ENCODE results near the gene SBSN.

SBSN gene

DNA sequence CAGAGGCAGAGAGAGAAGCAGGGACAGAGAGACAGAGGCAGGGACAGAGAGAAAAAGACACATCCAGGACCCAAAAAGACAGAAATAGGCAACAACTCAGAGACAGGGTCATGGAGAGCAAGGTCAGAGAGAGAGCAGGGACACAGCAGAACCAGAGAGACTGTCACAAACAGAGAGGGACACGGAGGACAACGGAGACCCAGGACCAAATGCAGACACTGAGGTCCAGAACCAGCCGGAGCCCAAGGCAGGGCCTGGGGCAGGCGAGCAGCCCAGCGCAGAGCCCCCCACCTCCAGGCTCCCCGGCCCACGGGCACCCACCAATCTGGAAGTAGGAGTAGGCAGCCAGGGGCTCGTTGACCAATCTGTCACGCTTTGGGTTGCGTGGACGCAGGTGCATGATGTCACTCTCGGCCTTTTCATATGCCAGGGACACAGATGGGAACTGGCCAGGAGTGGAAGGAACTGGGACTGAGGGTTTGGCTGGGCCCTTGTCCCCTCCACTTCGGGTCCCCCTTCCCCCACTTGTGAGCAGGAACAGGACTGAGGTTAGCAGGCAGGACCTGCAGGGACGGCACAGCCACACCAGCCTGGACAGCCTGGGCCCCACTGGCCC, 25.4 kb upstream of the SBSN start:
- no peak for DNase-seq

- no peak for DNase-seq
These were observed 24.6 kb upstream of the SBSN start for GRCh38 chr19:35552534-35553384.

DNA sequence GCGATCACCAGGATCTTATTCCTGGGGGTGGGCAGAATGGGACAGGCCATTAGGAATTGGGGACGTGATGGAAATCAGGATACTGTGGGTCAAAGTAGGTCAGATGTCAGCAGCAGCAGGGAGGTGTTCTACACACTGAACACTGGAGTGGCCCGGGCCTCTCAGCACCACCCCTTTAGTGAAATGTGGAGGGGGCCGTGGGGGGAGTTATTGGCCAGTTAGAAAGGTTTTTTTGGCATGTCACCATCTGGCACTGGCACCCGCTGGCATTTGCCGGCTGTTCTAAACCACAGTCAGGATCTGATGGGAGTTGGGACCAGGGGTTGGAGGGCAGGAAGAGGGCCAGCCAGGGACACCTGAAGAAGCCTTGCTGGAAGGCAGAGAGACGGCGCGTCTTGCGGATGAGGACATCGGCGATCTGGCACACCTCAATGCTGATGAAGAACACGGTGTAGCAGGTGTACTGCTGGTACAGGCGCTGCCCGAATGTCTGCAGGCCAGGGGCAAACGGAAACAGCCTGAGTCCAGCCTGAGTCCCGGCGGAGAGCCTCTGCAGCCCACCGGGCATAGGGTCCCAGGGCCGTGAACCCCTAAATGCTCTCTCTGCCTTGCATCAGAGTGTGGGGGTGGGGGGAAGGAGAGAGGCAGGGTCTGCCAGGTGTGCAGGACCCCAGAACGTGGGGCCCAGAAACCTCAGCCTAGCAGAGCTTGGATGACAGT, 23.1 kb upstream of the SBSN start:
- no peak for DNase-seq

- no peak for DNase-seq
These were observed 21.9 kb upstream of the SBSN start for GRCh38 chr19:35549879-35550523.

DNA sequence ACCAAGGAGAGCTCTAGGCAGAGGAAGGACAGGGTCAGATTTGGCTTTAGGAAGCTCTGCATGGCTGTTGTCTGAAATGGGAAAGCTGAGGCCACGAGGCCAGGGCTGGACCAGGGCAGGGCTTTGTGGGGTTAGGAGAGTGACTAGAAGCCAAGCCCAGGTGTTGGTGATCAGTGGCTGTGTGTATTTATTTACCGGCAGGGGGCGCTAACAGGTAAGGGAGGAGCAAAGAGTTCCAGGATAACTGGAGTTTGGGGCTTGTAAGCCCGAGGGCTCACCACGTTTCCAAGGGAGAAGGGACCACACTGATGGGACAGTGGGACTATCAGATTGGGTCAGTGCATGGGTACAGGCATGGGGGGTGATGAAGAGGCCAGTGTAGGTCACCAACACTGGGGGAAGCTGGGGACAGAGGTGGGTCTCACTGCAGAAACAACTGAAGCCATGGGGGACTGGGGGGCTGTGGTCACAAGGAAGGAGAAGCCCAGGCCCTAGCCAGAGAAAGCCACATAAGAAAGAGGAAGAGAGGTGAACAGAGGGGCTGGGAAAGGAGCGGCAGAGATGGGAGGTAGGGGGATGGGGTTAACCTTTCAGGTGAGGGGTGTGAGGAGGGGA, 21.2 kb upstream of the SBSN start:
- peak; percentile 44 for DNase-seq

- no peak for DNase-seq
These were observed 18.4 kb upstream of the SBSN start for GRCh38 chr19:35546532-35546931.

- no peak for DNase-seq
These were observed 17.8 kb upstream of the SBSN start for GRCh38 chr19:35545855-35546381.

- peak; percentile 76 for DNase-seq
These were observed 17.1 kb upstream of the SBSN start, which contains the start of gene TMEM147 for GRCh38 chr19:35545001-35545854. Gene TMEM147 (plus strand): TSS chr19:35545626. CDS start chr19:35545740, 114 bp downstream.

DNA sequence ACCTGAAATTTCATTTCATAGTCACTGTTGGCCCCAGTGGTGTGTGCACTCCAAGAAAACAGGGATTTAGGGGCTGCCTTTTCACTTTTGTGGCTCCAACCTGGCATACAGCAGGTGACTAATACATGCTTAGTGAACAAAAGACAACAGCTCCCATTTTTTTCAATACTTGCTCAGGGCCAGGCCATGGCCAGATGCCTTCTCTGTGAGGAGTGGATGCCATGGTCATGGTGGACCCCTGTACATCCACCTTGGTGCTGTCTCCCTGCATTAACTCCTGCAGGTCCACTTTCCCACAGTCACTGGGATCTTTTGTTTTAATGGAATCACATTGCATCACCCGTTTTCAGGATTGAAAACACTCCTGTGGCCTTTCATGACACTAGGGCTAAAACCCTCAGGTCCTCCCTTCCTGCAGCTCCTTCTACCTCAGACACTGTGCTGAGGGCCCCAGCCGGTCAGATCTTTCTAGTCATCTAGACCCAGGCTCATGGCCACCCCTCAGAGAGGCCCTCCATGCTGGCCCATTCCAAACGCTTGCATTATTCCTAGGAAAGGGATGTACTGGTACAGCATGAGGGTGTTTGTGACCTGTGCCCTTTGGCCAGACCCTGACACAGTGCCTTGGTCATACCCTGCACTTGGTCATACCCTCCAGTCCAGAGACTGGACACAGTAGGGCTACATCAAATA, 16.1 kb upstream of the SBSN start:
- no peak for DNase-seq

DNA sequence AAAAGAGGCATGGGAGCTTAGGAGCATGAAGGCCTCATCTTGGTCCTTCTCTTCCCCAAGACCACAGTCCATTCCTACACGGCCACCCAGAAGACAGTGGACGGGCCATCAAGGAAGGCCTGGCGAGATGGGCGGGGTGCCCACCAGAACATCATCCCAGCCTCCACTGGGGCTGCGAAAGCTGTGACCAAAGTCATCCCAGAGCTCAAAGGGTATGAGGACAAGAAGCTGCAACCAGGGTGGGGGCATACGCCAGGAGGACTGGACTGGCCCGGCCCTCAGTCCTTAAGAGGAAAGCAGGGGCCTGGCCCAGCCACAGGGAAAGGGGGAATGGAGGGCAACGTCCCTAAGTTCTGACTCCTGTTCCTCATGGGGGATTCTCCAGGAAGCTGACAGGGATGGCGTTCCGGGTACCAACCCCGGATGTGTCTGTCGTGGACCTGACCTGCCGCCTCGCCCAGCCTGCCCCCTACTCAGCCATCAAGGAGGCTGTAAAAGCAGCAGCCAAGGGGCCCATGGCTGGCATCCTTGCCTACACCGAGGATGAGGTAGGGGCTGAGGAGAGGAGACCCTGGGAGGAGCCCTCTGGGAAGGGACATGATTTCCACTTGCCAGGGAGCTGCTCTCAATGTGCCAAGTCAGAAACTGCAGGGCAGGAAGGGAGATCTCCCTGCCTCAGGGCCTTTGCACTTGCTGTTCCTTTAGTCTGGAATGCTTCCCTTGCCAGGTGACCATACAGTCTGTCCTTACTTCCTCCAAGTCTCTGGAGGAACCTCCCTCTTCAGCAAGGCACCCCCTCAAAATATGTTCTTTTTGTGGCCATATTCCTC, 15.4 kb upstream of the SBSN start:
- no peak for DNase-seq

GRCh38 chr19:35542209-35542608, 14.1 kb upstream of the SBSN start:
- no peak for DNase-seq

GRCh38 chr19:35540356-35540927, 12.3 kb upstream of the SBSN start:
- DNase-seq = no peak

DNA sequence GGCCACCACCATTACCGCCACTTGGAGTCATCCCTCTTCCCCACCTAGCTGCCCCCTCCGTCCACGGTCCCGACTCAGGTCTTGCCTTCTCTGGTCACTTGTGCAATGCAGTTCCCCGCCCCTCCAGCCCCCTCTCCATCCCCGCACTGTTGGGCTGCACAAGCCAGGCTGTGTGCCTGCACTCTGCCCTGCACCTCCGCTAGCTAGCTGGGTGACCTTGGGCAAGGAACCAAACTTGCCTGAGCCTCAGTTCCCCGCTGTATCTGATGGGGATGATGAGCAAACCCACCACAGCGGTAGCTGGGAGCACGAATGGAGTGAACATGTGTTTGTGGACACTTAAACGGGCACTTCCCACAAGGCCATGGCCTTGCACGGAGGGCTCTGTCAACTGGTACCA, 11.7 kb upstream of the SBSN start:
- no peak for DNase-seq

DNA sequence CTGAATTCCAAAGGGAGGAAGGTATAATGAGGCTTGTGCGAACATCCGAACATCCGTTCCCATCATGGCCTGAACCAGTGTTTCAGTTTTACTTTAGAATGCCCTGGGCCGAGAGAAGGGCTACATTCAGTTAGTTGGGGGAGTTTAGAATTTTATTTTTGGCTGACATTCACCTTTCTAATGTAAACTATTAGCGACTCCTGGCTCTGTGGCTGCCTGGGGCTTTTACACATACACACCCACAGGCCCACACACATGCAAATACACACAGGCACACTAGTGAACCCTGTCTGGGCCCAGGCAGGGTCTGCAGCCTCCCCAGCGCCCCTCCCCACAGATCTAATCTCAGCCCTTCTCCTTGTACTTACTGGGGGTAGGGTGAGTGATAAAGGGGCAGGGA, 11.2 kb upstream of the SBSN start:
- DNase-seq = no peak

GRCh38 chr19:35534803-35535480, 6.8 kb upstream of the SBSN start:
- DNase-seq = no peak

GRCh38 chr19:35533822-35534392, 5.8 kb upstream of the SBSN start:
- peak; percentile 1 for DNase-seq

DNA sequence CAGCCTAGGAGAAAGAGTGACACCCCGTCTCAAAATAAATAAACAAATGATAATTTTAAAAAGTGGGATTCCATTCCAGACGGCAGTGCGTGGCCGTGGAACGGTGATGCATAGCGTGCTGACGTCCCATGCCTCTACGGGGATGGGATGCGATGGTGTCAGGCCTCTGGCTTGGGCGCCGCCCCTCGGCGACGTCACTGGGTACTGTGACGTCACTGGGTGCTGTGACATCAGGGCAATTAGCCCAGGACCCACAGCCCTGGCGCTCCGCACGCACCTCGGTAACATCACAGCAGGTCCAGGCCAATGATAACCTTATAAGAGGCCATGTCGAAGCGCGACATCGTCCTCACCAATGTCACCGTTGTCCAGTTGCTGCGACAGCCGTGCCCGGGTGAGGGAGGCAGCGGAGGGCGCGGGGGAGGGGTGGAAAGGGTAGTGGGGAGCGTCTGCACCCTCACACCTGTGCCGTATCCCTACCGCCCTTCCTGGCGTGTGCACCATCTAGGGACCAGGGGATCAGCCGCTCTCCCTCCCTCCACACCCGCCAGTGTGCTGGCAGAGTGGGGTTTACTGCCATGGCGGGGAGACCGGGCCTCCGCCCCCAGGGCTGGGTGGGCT, 5.2 kb upstream of the SBSN start, which contains the start of gene GAPDHS:
GAPDHS (plus strand) TSS at position 256 of the 621 bp plus-strand sequence; CDS start at position 328, 72 bp downstream.
- no peak for DNase-seq

- peak; percentile 20 for DNase-seq
These were observed 3.2 kb upstream of the SBSN start for GRCh38 chr19:35531291-35531690.
